ENCODE results near the gene OTOS.

GRCh38 chr2:240147911-240148587 is 7.6 kb upstream of the OTOS start:
- no peak for TF ChIP-seq ATF3 (CRISPR knock-in tag; IDR thresholded peaks at IDR 0.05)
- TF ChIP-seq, protein P1, sequence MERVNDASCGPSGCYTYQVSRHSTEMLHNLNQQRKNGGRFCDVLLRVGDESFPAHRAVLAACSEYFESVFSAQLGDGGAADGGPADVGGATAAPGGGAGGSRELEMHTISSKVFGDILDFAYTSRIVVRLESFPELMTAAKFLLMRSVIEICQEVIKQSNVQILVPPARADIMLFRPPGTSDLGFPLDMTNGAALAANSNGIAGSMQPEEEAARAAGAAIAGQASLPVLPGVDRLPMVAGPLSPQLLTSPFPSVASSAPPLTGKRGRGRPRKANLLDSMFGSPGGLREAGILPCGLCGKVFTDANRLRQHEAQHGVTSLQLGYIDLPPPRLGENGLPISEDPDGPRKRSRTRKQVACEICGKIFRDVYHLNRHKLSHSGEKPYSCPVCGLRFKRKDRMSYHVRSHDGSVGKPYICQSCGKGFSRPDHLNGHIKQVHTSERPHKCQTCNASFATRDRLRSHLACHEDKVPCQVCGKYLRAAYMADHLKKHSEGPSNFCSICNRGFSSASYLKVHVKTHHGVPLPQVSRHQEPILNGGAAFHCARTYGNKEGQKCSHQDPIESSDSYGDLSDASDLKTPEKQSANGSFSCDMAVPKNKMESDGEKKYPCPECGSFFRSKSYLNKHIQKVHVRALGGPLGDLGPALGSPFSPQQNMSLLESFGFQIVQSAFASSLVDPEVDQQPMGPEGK (CRISPR knock-in tag; IDR thresholded peaks at IDR 0.05), result no peak
- no peak for TF ChIP-seq ADNP (CRISPR knock-in tag; IDR thresholded peaks at IDR 0.05)
- no peak for TF ChIP-seq MAF1 (CRISPR knock-in tag; IDR thresholded peaks at IDR 0.05; ENCODE audit: borderline replicate concordance)
- TF ChIP-seq BRCA1 (CRISPR knock-in tag; IDR thresholded peaks at IDR 0.05), result no peak
- no peak for TF ChIP-seq ZNF10 (CRISPR knock-in tag; IDR thresholded peaks at IDR 0.05; ENCODE audit: borderline replicate concordance, low read depth)
- TF ChIP-seq MAFK (conservative IDR thresholded peaks at IDR 0.05 in 1 of 2, IDR thresholded peaks at IDR 0.05 in 1 of 2; ENCODE audit: low read length in 2 of 2), result no peak
- no peak for TF ChIP-seq ZBTB46 (CRISPR knock-in tag; IDR thresholded peaks at IDR 0.05; ENCODE audit: borderline replicate concordance)
- no peak for TF ChIP-seq PHF20 (CRISPR knock-in tag; IDR thresholded peaks at IDR 0.05)
- no peak for TF ChIP-seq TARDBP (CRISPR knock-in tag; IDR thresholded peaks at IDR 0.05)
- no peak for TF ChIP-seq PREB (CRISPR knock-in tag; IDR thresholded peaks at IDR 0.05)
